Activated naive CD8-positive, alpha-beta T cell (primary cell): ENCODE data around the gene PSAP.
A peak's percentile ranks its signal among the peaks of the same experiment; 100 is the strongest.

Source experiments
- H3K27ac Mint-ChIP-seq: one replicate; pipeline ENCODE4 v1.8.0; 2021; ENCODE audit warnings: mixed read lengths
- H3K27me3 Mint-ChIP-seq: one replicate; pipeline ENCODE4 v1.8.0; 2021; ENCODE audit warnings: mixed read lengths
- H3K36me3 Mint-ChIP-seq: one replicate; pipeline ENCODE4 v1.8.0; 2021; ENCODE audit warnings: mixed read lengths
- H3K4me1 Mint-ChIP-seq: one replicate; pipeline ENCODE4 v1.8.0; 2021; ENCODE audit warnings: low read depth, mixed read lengths
- H3K4me3 Mint-ChIP-seq: one replicate; pipeline ENCODE4 v1.8.0; 2021; ENCODE audit warnings: mild to moderate bottlenecking, mixed read lengths
- H3K9me3 Mint-ChIP-seq: one replicate; pipeline ENCODE4 v1.8.0; 2021; ENCODE audit warnings: low read depth, mixed read lengths

The PSAP gene

GRCh38 chr10:71815515-71816130, 35.4 kb downstream of the PSAP start:
- no peaks in the 10 kb centered on the region for H3K9me3 Mint-ChIP-seq
- H3K27me3 Mint-ChIP-seq = no peaks in the 10 kb centered on the region
- H3K27ac Mint-ChIP-seq = no peak overlapping the region
- H3K4me1 Mint-ChIP-seq = peaks cover 2% of the 10 kb centered on the region
- no peak overlapping the region for H3K4me3 Mint-ChIP-seq
- no peaks in the 10 kb centered on the region for H3K36me3 Mint-ChIP-seq

GRCh38 chr10:71814922-71815411, 36.1 kb downstream of the PSAP start:
- Mint-ChIP-seq H3K4me3 (no peak overlapping the region), H3K27ac (no peak overlapping the region), H3K4me1 (peaks cover 2% of the 10 kb centered on the region), H3K36me3 (no peaks in the 10 kb centered on the region), H3K27me3 (no peaks in the 10 kb centered on the region), H3K9me3 (no peaks in the 10 kb centered on the region)

- no peaks in the 10 kb centered on the region for H3K27me3 Mint-ChIP-seq
- H3K4me3 Mint-ChIP-seq = no peak overlapping the region
- no peaks in the 10 kb centered on the region for H3K36me3 Mint-ChIP-seq
- H3K27ac Mint-ChIP-seq = no peak overlapping the region
- no peaks in the 10 kb centered on the region for H3K9me3 Mint-ChIP-seq
- peaks cover 2% of the 10 kb centered on the region for H3K4me1 Mint-ChIP-seq
These were observed 38.0 kb downstream of the PSAP start for GRCh38 chr10:71812913-71813590.

GRCh38 chr10:71812016-71812912, 38.8 kb downstream of the PSAP start:
- Mint-ChIP-seq H3K4me1 (peaks cover 2% of the 10 kb centered on the region), H3K27ac (no peak overlapping the region), H3K9me3 (no peaks in the 10 kb centered on the region), H3K36me3 (no peaks in the 10 kb centered on the region), H3K4me3 (no peak overlapping the region), H3K27me3 (no peaks in the 10 kb centered on the region)

DNA sequence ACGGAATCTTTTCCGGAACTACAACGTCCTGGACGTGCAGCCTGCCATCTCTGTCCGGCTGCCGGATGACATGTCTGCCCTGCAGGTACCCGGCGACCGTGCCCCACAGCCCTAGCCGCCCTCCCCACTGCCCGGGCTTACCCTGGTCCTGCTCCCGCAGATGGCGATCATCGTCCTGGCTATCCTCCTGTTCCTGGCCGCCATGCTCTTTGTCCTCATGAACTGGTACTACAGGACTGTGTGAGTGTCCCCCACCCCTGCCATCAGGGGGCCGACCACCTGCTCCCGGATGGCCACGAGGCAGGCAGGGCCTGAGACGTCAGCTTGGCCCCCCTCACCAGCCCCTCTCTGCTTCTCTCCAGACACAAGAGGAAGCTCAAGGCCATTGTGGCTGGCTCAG, 39.7 kb downstream of the PSAP start:
- peaks cover 2% of the 10 kb centered on the region for H3K4me1 Mint-ChIP-seq
- H3K4me3 Mint-ChIP-seq = no peak overlapping the region
- no peak overlapping the region for H3K27ac Mint-ChIP-seq
- no peaks in the 10 kb centered on the region for H3K36me3 Mint-ChIP-seq
- H3K27me3 Mint-ChIP-seq = no peaks in the 10 kb centered on the region
- no peaks in the 10 kb centered on the region for H3K9me3 Mint-ChIP-seq

GRCh38 chr10:71810048-71810750, 40.9 kb downstream of the PSAP start:
- Mint-ChIP-seq H3K36me3 (no peaks in the 10 kb centered on the region), H3K9me3 (no peaks in the 10 kb centered on the region), H3K4me1 (peaks cover 2% of the 10 kb centered on the region), H3K27ac (no peak overlapping the region), H3K4me3 (no peak overlapping the region), H3K27me3 (no peaks in the 10 kb centered on the region)

- peaks cover 2% of the 10 kb centered on the region for H3K4me1 Mint-ChIP-seq
- H3K36me3 Mint-ChIP-seq = no peaks in the 10 kb centered on the region
- H3K27me3 Mint-ChIP-seq = no peaks in the 10 kb centered on the region
- H3K9me3 Mint-ChIP-seq = no peaks in the 10 kb centered on the region
- no peak overlapping the region for H3K4me3 Mint-ChIP-seq
- no peak overlapping the region for H3K27ac Mint-ChIP-seq
These were observed 41.4 kb downstream of the PSAP start for GRCh38 chr10:71809628-71810027.

- no peak overlapping the region for H3K4me3 Mint-ChIP-seq
- no peaks in the 10 kb centered on the region for H3K27me3 Mint-ChIP-seq
- peaks cover 2% of the 10 kb centered on the region for H3K4me1 Mint-ChIP-seq
- H3K36me3 Mint-ChIP-seq = no peaks in the 10 kb centered on the region
- H3K27ac Mint-ChIP-seq = no peak overlapping the region
- H3K9me3 Mint-ChIP-seq = no peaks in the 10 kb centered on the region
These were observed 43.2 kb downstream of the PSAP start for GRCh38 chr10:71807557-71808510.

GRCh38 chr10:71806704-71807556, 44.1 kb downstream of the PSAP start:
- H3K9me3 Mint-ChIP-seq = no peaks in the 10 kb centered on the region
- no peaks in the 10 kb centered on the region for H3K36me3 Mint-ChIP-seq
- H3K4me3 Mint-ChIP-seq = no peak overlapping the region
- H3K27me3 Mint-ChIP-seq = no peaks in the 10 kb centered on the region
- no peak overlapping the region for H3K27ac Mint-ChIP-seq
- H3K4me1 Mint-ChIP-seq = no peaks in the 10 kb centered on the region

GRCh38 chr10:71805776-71806703, 45.0 kb downstream of the PSAP start:
- no peaks in the 10 kb centered on the region for H3K27me3 Mint-ChIP-seq
- H3K4me3 Mint-ChIP-seq = no peak overlapping the region
- no peaks in the 10 kb centered on the region for H3K9me3 Mint-ChIP-seq
- H3K4me1 Mint-ChIP-seq = no peaks in the 10 kb centered on the region
- peaks cover 3% of the 10 kb centered on the region for H3K36me3 Mint-ChIP-seq
- H3K27ac Mint-ChIP-seq = no peak overlapping the region

GRCh38 chr10:71804077-71804476, 47.0 kb downstream of the PSAP start:
- H3K4me1 Mint-ChIP-seq = no peaks in the 10 kb centered on the region
- H3K4me3 Mint-ChIP-seq = no peak overlapping the region
- H3K27me3 Mint-ChIP-seq = no peaks in the 10 kb centered on the region
- peak overlapping the region; percentile 4 for H3K27ac Mint-ChIP-seq
- H3K36me3 Mint-ChIP-seq = peaks cover 3% of the 10 kb centered on the region
- no peaks in the 10 kb centered on the region for H3K9me3 Mint-ChIP-seq

- Mint-ChIP-seq H3K27me3 (no peaks in the 10 kb centered on the region), H3K4me3 (no peak overlapping the region), H3K36me3 (peaks cover 3% of the 10 kb centered on the region), H3K4me1 (peaks cover 3% of the 10 kb centered on the region), H3K9me3 (no peaks in the 10 kb centered on the region), H3K27ac (no peak overlapping the region)
These were observed 48.1 kb downstream of the PSAP start for GRCh38 chr10:71802715-71803488.
